ENCODE measurements around the gene MEX3B. TPM values are rescaled to one million over a fixed set of nuclear protein-coding genes. Genes with fewer than 3 reads are reported as not detected.

Gene MEX3B
- total RNA-seq, 2 donors from 2014 or later: 1.9 to 2.4 TPM

DNA sequence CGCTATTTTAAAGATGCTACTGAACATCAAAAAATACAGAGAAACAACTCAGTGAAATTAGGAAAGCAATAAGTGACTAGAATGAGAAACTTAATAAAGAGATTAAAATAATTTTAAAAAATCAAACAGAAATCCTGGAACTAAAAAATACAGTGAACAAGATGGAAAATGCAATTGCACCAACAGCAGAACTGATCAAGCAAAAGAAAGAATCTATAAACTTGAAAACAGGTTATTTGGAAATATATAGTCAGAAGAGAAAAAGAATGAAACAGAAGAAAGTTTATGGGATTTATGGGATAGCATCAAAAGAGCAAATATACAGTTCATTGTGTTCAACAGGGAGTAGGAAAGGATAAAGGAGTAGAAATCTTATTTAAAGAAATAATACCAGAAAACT lies 53.3 kb downstream of the MEX3B start:
- Histone ChIP-seq H3K27me3 (no peaks in the 10 kb centered on the region), H3K36me3 (no peaks in the 10 kb centered on the region), H3K27ac (no peak overlapping the region), H3K4me1 (no peaks in the 10 kb centered on the region), H3K4me3 (no peak overlapping the region), H3K9me3 (peaks cover 0 to 27% of the 10 kb centered on the region in 2 donors)
- no peak for DNase-seq (ENCODE audit: low spot score)
- TF ChIP-seq, protein P1, sequence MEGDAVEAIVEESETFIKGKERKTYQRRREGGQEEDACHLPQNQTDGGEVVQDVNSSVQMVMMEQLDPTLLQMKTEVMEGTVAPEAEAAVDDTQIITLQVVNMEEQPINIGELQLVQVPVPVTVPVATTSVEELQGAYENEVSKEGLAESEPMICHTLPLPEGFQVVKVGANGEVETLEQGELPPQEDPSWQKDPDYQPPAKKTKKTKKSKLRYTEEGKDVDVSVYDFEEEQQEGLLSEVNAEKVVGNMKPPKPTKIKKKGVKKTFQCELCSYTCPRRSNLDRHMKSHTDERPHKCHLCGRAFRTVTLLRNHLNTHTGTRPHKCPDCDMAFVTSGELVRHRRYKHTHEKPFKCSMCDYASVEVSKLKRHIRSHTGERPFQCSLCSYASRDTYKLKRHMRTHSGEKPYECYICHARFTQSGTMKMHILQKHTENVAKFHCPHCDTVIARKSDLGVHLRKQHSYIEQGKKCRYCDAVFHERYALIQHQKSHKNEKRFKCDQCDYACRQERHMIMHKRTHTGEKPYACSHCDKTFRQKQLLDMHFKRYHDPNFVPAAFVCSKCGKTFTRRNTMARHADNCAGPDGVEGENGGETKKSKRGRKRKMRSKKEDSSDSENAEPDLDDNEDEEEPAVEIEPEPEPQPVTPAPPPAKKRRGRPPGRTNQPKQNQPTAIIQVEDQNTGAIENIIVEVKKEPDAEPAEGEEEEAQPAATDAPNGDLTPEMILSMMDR (IDR thresholded peaks at IDR 0.05): no peak

Other genes with a start within 250 kb of the MEX3B start
- 10 to 100 TPM; 11.0 to 14.2 TPM for gene EFL1, start 216.7 kb upstream of the MEX3B start, total RNA-seq
- not detected for gene SAXO2, start 216.8 kb upstream of the MEX3B start, total RNA-seq